ENCODE measurements around the gene ZNF430. TPM values are rescaled to one million over a fixed set of nuclear protein-coding genes. Genes with fewer than 3 reads are reported as not detected.

Gene ZNF430
- 12.9 and 14.4 TPM in 2 replicates for total RNA-seq

GRCh38 chr19:21020298-21021227, at the start of gene ZNF430:
ZNF430 (plus strand) TSS chr19:21020657; CDS start chr19:21020801, 144 bp downstream.

DNA sequence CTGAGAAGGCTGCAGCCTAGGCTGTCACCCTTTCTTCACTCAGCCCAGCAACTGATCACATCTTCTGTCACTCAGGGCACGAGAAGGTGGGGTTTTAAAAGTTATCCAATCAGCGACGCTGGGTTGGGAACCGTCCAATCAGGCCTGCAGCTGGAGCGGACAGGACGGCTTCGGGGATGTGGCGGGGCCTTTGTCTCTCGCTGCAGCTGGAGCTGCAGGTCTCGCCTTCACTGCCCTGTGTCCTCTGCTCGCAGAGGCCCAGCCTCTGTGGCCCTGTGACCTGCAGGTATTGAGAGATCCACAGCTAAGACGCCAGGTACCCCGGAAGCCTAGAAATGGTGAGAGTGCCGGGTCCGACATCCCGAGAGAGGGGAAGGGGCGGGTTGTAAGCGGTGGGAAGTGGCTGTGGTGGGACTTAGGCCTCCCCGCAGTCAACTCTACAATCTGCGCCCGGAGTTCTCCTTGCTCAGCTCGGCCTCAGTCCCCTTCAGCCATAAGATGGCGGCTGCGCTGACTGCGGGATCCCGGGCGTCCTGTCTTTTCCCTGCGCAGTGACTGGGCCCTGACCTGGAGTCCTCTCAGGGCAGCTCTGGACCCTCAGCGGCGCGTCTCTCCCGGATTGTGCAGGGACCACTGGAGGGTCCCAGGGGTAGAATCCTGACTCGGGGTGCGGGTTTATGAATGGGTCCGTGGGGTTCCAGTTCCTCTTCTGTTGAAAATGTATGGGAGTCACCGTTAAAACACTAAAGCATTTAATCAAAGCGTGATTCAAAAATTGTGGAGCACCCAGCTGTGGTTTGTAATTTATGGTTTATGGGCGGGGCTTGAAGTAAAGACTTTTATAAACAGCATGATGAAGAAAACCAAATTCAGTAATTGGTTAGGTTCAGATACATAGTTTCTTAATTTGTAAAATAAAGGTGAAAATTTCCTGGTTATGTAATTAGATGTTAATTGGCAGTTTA, 61.8 kb downstream of the ZNF430 start, which contains the start of gene ZNF714:
TSS of gene ZNF714 (plus strand) at position 193 of the 965 bp plus-strand sequence. CDS start 16,066 bp downstream, outside the sequence.

Small RNAs within 50 kb of the gene (small RNA-seq; reads per million reads assigned to genes)
- gene AC008739.3: not detected

Other genes with a start within 250 kb of the ZNF430 start
- gene ZNF66, start 244.4 kb upstream of the ZNF430 start, total RNA-seq: 6.0 and 6.4 TPM in 2 replicates
- 9.1 and 10.1 TPM in 2 replicates for gene ZNF85, start 97.4 kb upstream of the ZNF430 start, total RNA-seq
- 18.1 and 22.3 TPM in 2 replicates for gene ZNF714, start 61.5 kb downstream of the ZNF430 start, total RNA-seq
- gene ZNF431, start 121.4 kb downstream of the ZNF430 start, total RNA-seq: 7.2 and 7.8 TPM in 2 replicates

Measured in thoracic aorta endothelial cell (primary cell).